GM18499 (cell line): ENCODE measurements around the gene CHCHD4.

ENCODE experiments used
- ATAC-seq: cut with Tn5 transposase; IDR thresholded peaks from one replicate; pipeline ENCODE4 v1.9.1; 2021; ENCODE audit warnings: moderate number of reproducible peaks; ENCODE audit not compliant: insufficient read depth, unreplicated experiment

The CHCHD4 gene

DNA sequence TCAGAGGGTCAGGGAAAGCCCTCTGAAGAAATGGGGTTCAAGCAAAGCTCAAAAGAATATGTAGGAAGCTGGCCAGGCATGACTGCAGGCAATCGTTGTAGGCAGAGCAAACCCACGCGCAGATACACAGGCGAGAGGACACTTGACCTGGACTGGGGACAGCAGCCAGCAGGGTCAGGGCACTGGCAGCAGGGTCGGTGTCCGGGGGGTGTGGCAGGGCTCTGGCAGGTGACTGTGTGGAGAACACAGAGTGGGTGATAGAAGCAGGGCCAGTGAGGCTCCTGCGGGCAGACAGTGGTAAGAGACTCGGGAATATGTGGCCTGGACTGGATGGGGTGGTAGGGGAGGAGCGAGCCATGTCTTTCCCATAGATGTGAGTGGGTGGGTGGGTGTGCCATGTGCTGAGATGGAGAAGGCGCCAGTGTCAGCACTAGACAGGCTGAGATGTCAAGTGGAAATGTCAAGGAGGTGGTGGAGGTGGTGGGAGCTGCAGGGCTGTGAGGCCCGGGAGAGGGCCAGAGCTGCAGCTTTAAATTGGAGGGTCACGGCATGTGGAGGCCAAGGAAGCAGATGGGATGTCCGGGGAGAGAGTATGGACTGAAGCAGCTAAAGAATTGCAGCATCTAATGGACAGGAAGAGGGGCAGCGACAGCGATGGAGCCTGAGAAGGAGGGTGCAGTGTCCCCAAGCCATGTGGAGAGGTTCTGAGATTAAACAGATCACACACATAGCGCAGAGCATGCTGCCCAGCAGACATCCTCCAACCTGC lies 13.6 kb upstream of the CHCHD4 start:
- ATAC-seq = no peak

DNA sequence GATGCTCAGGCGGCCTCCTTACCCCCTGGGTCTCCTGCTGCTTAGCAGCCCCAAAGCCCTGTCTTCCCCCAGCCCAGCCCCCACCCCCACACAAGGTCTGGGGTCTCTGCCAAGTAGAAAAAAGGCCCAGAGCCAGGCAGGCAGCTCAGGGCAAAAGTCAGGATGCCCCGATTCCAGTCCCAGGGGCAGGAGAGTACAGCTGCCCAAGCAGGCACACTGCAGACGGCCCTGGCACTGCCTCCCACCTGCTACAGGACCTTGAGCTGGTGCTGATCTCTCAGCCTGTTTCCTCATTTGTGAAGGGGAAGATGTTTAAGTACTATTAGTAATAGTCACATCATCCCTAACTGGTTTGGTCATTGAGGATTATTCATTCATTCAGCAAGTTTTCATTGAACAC lies 12.8 kb upstream of the CHCHD4 start:
- no peak for ATAC-seq

DNA sequence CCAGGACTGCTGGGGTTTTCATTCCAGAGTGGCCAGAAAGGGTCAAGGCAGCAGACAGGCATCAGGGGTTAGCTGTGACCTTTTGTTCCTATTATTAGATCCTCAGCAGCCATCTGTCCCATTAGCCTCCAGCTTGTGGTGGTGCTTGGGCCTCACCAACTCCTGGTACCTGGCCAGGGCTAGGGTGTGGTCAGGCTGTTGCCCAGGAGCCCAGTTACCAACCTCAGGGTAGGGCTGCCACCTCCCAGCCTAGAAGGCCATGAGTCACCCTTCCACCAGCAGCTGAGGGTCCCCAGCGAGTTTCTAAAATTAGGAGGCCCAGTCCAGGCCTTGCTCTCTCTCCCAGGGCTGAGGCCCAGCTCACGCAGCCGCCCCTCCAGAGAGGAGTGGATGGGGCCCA lies 12.3 kb upstream of the CHCHD4 start:
- no peak for ATAC-seq

DNA sequence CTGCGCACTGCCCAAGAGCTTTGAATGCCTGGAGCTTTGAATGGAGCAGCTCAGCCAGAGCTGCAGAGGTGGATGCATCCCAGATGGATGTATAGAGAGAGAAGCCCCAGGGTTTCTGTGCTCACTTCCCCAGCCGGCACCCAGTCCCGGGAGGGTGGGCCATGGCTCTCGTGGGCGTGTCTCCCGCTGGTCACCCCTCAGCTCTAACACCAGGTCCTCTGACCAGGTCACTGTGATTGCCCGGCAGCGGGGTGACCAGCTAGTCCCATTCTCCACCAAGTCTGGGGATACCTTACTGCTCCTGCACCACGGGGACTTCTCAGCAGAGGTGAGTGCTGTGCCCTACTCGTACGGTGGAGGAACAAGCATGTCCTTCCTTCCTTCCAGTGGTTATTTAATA lies 10.9 kb upstream of the CHCHD4 start:
- no peak for ATAC-seq

DNA sequence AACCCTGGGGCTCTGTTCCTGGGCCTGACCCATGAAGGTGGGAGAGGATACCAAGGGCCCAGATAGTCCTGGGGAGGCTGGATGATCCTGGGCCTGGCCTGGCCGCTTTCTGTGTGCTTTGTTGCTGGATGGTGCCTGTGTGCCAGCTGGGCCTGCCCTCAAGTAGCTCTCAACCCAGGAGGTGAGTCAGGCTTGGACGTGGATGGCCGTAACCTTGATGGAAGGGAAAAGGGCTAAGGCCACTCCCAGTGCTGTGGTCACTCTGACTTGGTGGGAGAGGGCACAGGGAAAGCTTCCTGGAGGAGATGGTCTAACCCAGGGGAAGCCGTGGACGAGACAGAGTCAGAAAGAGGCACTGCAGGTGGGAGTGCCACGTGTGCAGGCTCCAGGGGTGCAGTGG lies 9.6 kb upstream of the CHCHD4 start:
- ATAC-seq = no peak

DNA sequence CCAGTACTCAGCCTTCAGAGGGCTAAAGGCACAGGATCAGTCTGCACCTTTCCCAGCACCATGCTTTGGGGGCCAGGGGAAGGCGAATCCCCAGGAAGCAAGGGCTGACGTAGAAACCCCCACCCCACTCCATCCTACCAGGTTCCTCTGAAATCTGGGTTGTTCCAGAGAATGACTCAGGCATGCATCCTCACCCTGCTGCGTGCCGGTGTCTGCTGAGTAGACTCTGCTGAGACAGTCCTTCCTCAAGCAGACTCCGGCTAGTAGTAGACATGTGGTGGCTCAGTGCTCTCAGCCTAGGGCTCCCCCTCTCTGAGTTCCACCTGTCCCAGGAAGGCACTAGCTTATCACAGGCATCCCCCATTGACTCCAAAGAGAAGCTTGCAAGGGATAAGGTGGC lies 9.2 kb upstream of the CHCHD4 start:
- no peak for ATAC-seq

DNA sequence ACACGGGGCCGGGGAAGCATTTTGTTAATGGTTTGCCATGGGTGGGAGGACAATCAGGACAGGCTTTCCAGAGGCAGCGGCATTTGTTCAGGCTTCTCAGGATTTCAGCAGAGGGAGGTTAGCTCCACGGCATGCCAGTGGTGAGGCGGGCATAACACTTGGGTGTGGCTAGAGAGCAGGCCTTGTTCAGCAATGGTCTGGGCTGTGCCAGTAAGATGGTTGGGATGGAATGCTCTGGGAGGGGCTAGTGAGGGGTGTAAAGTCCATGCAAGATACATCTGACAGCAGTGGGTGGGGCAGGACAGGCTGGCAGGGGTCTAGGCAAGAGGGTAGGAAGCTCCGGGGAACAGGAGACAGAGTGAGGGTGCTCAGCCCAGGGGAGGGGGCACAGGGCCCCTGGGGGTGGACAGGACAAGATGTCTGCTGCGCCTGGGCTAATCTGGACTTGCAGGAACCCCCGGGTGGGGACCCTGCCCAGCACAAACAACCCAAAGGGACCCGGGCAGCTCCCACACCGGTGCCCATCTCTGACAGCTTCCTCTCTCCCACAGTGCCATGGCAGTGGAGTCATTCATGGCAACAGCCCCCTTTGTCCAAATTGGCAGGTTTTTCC lies 8.6 kb upstream of the CHCHD4 start:
- ATAC-seq = no peak

DNA sequence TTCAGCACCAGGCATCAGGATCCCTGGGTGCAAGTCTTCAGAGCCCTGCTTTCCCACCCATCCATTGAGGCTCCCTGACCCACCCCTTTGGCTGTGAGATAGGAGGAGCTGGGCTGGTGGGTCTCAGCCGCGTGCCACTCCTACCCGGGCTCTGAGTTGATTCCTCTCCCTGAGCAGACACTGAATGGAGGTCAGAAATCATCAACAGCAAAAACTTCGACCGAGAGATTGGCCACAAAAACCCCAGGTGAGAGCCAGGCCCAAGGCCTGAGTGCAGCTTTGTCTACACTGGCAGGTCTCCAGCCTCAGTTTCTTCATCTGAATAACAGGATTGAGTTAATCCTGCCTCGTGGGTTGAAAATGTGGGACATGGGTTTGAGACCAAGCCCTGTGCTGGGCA lies 8.0 kb upstream of the CHCHD4 start:
- no peak for ATAC-seq

DNA sequence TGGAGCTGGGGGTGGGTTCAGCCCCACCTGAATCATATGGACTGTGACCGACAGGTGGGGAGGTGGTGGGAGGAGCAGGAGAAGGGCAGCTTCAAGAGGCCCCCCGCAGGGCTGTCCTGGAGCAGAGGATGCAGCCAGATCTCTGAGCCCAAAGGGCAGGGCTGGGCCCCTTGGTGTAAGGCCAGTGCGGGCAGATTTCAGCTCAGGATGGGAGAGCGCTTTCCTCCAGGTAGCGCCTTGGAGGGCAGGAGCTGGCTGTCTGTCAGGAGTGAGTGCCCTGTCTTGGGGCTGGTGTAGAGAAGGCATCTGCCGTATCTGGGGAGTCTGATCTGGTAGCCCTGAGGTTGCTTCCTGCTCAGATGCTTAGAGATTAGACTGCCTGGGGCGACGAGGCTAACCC lies 7.5 kb upstream of the CHCHD4 start:
- no peak for ATAC-seq

DNA sequence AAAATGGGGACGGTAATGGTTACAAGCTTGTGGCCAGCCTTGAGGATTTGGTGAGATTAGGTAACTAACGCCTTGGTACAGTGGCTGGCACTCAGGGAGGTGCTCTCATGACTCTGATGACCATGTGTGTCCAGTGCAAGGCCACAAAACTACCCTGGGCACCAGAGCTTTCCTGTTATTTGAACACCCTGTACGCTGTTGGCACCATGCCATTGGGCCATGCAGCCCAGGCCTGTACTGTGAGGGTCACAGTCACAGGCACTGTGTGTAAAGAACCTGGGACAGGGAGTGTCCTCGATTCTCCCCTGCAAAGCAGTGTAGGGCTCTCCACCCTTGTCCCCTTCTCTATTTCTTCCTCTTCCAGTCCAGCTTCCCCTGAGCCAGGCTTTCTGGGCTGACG lies 6.5 kb upstream of the CHCHD4 start:
- ATAC-seq = no peak

DNA sequence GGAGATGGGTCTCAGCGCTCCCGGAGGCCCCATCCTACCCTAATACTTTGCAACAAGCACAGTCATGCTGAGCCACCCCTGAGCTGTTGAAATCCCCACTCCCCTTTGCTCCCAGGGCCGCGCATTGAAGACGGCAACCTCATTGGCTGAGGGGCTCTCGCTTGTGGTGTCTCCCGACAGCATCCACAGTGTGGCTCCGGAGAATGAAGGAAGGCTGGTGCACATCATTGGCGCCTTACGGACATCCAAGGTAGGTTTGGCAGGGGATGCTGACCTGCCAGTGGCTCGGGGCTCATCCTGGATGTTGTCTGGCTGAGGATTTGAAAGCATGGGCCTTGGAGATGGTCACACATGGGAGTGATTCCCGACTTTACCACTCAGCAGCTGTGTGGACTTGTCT lies 6.0 kb upstream of the CHCHD4 start:
- ATAC-seq = no peak

DNA sequence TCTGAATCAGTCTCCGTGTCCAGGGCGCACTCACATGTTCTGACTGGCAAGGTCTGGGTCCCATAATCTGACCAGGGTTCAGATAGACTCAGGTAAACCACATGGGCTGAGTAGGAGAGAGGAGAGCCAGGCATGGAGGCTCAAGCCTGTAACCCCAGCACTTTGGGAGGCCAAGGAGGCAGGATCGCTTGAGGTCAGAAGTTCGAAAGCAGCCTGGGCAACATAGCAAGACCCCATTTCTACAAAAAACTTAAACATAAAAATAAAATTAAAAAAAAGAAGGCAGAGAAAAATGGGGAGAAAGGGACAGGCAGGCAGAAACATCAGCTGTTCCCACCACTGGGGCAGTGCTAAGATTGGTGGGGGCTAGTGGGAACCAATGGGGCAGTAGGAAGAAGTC lies 5.6 kb upstream of the CHCHD4 start:
- ATAC-seq = no peak

DNA sequence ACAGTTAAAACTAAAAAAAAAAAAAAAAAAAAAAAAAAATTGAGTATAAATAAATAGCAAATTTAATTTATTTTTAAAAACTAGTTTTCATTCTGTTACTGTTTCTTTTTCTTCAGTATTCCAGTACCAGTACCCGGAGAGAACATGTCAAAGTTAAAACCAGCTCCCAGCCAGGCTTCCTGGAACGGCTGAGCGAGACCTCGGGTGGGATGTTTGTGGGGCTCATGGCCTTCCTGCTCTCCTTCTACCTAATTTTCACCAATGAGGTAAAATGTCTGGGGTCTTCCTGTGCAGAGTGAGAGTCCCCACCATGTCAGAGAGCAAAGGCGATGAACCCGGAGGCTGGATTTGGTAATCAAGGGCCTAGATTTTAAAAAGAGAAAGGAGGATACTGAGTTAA lies 4.6 kb upstream of the CHCHD4 start:
- no peak for ATAC-seq

DNA sequence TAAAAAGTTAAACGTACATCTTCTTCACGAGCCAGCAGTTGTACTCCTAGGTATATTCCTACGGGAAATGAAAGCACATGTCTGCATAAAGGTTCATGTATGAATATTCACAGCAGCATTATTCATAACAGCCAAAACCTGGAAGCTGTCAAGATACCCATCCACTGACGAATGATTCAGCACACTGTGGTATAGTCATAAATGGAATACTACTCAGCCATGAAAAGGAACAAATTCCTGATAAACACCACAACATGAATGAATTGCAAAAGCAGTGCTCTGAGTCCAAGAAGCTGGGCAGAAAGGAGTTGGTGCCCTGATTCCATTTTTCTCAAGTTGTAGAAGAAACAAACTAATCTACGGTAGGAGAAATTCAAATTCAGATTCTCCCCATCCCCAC lies 4.1 kb upstream of the CHCHD4 start:
- no peak for ATAC-seq

DNA sequence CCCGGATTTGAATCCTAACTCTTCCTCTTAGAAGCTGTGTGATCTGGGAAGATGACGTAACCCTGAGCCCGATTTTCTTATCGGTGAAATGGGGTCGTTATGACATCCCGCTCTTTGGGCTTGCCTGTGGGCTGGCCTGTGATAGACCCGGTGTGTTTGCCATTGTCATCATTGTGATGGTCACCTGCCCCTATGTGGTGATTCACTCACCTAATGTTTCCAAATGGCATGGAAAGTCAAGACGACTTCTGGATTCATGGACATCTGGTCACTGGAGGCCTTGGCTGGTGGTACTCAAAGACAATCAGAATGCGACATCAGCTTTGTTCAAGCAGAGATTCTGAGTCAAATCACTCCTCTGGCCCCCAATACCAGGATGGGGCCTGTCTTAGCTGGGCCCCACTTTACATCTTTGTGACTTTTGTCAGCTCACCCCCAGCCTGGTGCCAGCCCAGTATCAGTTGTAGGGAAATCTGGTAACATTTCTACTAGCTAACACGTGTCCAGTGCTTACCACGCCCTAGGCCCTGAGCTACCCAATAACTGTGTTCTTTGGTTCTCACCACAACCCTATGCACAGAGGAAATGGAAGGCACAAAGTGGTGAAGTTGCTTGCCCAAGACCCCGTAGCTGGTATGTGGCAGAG lies 3.0 kb upstream of the CHCHD4 start:
- no peak for ATAC-seq

DNA sequence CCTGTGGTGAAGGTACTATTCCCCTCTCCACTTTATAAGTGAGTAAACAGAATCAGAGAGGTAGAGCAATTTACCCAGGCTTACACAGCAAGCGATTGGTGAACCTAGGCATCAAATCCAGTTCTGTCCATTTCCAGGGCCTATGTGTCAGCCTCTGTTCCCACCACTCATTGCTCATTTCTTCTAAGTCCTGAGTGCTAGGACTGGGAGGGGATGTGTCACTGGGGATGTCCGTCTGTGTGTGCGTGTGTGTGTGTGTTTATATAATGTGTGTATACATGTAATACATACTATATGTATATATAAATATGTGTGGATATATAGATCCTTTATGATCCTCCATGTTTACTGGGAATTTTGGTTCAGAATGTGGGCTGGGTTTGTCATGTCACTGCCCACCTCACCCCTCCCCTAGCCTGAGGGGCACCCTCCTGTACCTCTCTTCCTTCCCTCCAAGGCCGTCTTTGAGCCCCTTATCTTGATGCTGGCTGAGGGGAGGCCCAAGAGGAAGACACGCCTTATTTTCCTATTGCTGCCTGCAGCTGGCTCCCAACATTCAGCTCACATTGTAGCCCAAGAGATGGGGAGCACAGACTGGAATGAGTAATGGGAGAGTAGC lies 2.3 kb upstream of the CHCHD4 start:
- no peak for ATAC-seq

DNA sequence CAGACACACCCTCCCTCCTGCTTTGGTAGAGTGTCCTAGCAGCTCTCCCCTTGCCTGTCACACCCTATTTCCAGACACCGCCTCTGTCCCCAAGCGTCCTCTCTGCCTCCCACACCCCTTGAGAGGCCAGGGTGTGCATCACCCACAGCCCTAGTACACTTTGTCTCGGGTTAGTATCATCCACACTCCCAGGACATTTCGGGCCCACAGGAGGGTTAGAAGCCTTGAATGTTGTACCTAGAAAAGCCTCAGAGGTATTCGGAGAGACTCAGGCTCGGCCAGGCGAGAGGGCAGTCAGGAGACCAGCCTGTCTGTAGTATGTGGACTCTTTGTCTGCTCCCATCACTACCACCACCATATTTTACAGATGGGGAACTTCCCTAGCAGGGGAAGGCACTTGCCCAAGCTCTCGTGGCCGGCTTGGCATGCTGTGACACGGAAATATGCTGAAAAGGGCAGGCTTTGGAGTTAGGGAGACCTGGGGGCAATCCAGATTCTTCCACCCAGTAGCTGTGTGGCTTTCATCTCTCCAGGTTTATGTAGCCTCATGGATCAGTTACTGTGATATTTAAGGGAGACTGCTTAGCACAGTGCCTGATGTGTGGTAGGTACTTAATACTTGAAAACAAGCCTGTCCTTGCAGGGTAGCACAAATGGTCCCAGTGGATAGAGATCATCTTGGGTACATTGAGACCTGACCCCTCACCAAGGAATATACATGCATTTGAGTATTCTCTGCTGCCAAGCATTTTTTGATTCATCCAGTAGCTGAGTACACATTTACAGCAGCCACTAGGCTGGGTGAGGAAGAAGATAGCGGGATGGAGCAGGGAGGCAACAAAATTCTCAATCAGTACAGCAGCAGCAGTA lies 1.6 kb upstream of the CHCHD4 start:
- no peak for ATAC-seq

DNA sequence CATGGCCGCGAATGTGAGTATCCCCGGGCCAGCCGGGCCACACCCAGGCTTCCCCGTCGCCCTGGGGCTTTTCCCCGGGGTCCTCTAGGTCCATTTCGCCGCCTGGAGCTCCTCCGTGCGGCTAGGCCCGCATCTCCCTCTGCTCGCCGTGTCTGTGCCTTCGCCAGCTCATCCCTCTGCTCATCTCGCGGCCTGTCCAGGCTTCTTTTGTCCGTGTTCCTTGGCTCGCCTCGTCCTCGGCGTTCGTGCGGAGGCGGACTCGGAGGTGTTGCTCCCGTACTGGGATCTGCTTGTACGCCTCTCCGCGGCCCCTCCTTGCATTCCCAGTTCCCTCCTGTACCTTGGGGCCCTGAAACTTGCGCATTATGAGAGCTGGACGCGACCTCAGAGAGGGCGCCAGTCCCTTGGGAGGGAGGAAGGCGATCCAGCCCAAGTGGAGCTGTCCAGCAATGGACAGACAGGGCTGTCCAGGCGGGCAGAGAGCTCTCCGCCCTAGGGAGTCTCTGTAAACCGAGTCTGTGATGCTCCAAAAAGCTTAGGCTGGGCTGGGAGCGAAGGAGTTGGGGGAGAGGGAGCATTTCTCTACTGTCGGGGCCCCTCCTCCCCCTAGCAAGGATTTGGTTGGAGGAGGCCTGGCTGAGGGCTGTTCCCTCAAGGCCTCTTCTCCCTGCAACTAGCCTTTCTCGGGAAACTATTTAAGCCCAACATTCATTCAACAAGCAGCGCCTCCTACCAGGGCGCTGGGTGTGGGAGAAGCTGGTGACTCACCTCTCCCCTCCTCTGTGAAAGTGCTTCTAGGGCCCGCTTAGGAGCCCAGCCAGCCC lies 735 bp upstream of the CHCHD4 start:
- ATAC-seq = no peak

DNA sequence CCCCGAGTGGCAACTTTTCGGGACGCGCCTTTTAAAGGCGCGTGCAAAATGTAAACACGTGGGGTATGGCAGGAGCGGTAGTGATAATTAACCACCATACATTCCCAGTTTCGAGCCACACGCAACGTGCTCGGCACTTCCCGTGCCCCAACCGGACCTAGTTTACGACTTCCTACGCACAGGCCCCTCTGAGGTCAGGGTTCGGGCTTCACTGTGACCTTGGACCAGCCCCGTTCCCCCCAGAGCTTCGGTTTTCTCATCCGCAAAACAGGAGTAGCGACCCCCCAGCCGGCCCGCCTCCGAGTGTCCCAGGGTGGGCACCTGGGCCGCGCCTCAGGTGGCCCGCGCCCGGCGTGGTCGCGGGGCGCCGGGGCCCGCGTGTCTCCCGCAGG lies 451 bp downstream of the CHCHD4 start:
- peak; percentile 25 for ATAC-seq
